GF-D8 (cell line): ENCODE measurements around the gene TMEM117.

Source experiments
- DNase-seq: peaks from one replicate; lab custom pipeline; 2025; lab: John Stamatoyannopoulos, UW

Gene TMEM117

GRCh38 chr12:44380861-44381260 lies 545.0 kb downstream of the TMEM117 start:
- no peak for DNase-seq

- no peak for DNase-seq
These were observed 545.5 kb downstream of the TMEM117 start for GRCh38 chr12:44381341-44381740.

- DNase-seq: no peak
These were observed 548.3 kb downstream of the TMEM117 start for GRCh38 chr12:44384136-44384535.

- DNase-seq: no peak
These were observed 550.1 kb downstream of the TMEM117 start for GRCh38 chr12:44385964-44386363.

- DNase-seq: no peak
These were observed 551.7 kb downstream of the TMEM117 start for GRCh38 chr12:44387581-44387980.

- DNase-seq: no peak
These were observed 553.2 kb downstream of the TMEM117 start for GRCh38 chr12:44389038-44389437.

- DNase-seq: no peak
These were observed 554.0 kb downstream of the TMEM117 start for GRCh38 chr12:44389896-44390295.

GRCh38 chr12:44397631-44398030 lies 561.8 kb downstream of the TMEM117 start:
- DNase-seq: no peak

GRCh38 chr12:44403185-44403584 lies 567.3 kb downstream of the TMEM117 start:
- no peak for DNase-seq

- DNase-seq: no peak
These were observed 569.4 kb downstream of the TMEM117 start for GRCh38 chr12:44405297-44405696.

- no peak for DNase-seq
These were observed 586.7 kb downstream of the TMEM117 start for GRCh38 chr12:44422559-44422958.

- no peak for DNase-seq
These were observed 592.9 kb downstream of the TMEM117 start for GRCh38 chr12:44428825-44429224.

GRCh38 chr12:44431647-44432343 lies 595.9 kb downstream of the TMEM117 start:
- DNase-seq: no peak

GRCh38 chr12:44433659-44434058 lies 597.8 kb downstream of the TMEM117 start:
- no peak for DNase-seq

GRCh38 chr12:44436756-44437155 lies 600.9 kb downstream of the TMEM117 start:
- no peak for DNase-seq
